ENCODE data around the gene CYP2C8. TPM values are rescaled to one million over a fixed set of nuclear protein-coding genes. Genes with fewer than 3 reads are reported as not detected.

CYP2C8 gene
- total and polyA plus RNA-seq, 12 donors, result 0.28 to 11.0 (median 2.7) TPM; not detected in 1

DNA sequence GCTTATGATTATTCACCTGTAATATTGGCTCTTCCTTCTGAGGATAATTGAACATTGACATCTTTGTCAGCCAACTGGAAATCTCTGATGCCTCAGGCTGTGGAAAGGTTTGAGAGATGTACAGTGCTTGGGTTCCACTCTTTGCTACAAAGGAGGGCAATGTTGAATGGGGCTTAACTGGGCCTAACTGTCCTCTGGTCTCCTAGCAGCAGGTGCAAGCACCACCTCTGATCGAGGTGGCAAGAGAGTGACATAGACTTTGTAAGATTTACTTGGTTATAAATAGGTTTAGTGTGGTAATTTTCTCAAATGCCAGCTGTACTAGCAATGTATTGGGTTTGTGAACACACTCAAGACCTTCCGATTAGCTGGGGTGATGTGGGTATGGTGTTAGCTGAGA is 21.1 kb downstream of the CYP2C8 start:
- no peak for DNase-seq
- no peaks in the 10 kb centered on the region for H3K27me3 ChIP-seq
- WGBS, 4 donors, result 77 to 95% (median 90%) methylated on average over 2 of the region's 2 CpGs
- H3K27ac ChIP-seq, result no peak overlapping the region
- no peaks in the 10 kb centered on the region for H3K9me3 ChIP-seq (replicated peaks in 1 of 3)
- no peaks in the 10 kb centered on the region for H3K36me3 ChIP-seq (replicated peaks in 1 of 2)
- intact Hi-C loops (cut with DNase I), result no loop called here
- TF ChIP-seq POLR2A (IDR thresholded peaks at IDR 0.05), result no peak
- TF ChIP-seq, protein P1, sequence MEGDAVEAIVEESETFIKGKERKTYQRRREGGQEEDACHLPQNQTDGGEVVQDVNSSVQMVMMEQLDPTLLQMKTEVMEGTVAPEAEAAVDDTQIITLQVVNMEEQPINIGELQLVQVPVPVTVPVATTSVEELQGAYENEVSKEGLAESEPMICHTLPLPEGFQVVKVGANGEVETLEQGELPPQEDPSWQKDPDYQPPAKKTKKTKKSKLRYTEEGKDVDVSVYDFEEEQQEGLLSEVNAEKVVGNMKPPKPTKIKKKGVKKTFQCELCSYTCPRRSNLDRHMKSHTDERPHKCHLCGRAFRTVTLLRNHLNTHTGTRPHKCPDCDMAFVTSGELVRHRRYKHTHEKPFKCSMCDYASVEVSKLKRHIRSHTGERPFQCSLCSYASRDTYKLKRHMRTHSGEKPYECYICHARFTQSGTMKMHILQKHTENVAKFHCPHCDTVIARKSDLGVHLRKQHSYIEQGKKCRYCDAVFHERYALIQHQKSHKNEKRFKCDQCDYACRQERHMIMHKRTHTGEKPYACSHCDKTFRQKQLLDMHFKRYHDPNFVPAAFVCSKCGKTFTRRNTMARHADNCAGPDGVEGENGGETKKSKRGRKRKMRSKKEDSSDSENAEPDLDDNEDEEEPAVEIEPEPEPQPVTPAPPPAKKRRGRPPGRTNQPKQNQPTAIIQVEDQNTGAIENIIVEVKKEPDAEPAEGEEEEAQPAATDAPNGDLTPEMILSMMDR (IDR thresholded peaks at IDR 0.05), result no peak
- H3K4me1 ChIP-seq (replicated peaks in 1 of 2), result no peaks in the 10 kb centered on the region
- no peak overlapping the region for H3K4me3 ChIP-seq

DNA sequence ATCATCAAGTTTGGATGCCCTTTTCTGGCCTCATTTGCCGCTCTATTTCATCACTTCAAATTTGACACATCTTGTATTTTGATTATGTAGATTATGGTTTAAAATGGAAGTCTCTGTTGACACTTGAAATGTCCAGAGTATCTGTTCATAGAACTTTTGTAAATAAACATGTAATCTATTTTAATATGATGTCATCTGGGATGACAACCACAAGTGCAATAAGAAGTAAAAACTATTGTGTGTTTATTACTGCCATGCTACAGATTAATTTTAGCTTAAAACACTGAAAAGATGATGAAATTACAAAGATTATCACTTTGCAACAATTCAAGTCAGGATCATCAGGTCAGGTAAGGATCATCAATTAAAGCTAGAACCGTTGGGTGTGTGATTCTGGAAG is 30.0 kb downstream of the CYP2C8 start:
- intact Hi-C loops (cut with DNase I), result no loop called here
- no peaks in the 10 kb centered on the region for H3K27me3 ChIP-seq
- no peaks in the 10 kb centered on the region for H3K36me3 ChIP-seq (replicated peaks in 1 of 2)
- 82 to 89% (median 86%) methylated on average over 2 of the region's 2 CpGs for WGBS, 4 donors
- TF ChIP-seq, protein P1 (IDR thresholded peaks at IDR 0.05), result no peak
- H3K9me3 ChIP-seq (replicated peaks in 1 of 3), result no peaks in the 10 kb centered on the region
- no peaks in the 10 kb centered on the region for H3K4me1 ChIP-seq (replicated peaks in 1 of 2)
- no peak for DNase-seq
- H3K27ac ChIP-seq, result no peak overlapping the region
- H3K4me3 ChIP-seq, result no peak overlapping the region

GRCh38 chr10:95035332-95036295 is 33.7 kb downstream of the CYP2C8 start:
- intact Hi-C loops (cut with DNase I), result no loop called here
- no peak overlapping the region for H3K27ac ChIP-seq
- H3K36me3 ChIP-seq (replicated peaks in 1 of 2), result no peaks in the 10 kb centered on the region
- H3K4me1 ChIP-seq (replicated peaks in 1 of 2), result no peaks in the 10 kb centered on the region
- WGBS, 4 donors, result 55 to 68% (median 62%) methylated on average over 4 of the region's 4 CpGs
- no peak overlapping the region for H3K4me3 ChIP-seq
- H3K9me3 ChIP-seq (replicated peaks in 1 of 3), result no peaks in the 10 kb centered on the region
- no peaks in the 10 kb centered on the region for H3K27me3 ChIP-seq
- TF ChIP-seq, protein P1 (IDR thresholded peaks at IDR 0.05), result no peak
- TF ChIP-seq POLR2A (IDR thresholded peaks at IDR 0.05), result no peak
- DNase-seq, result no peak

DNA sequence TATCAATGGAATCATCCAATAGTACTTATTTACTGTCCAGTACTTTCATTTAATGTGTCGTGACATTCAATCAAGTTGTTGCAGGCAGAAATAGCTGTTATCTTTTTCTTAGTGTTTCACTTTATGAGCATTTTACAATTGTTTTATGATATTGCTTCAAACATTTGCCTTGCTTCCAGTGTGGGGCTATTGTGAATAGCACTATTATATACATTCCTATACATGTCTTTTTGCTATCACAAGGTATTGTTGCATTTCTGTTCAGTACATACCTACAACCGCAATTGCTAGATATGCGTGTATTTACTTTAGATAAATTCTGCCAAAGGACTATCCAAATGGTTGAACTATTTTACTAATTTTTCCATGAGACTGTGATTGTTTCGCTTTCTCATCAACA is 34.9 kb downstream of the CYP2C8 start:
- intact Hi-C loops (cut with DNase I), result no loop called here
- 85 to 87% (median 85%) methylated on average over 4 of the region's 4 CpGs for WGBS, 4 donors

More for the DNA sequence above, 34.9 kb downstream of the CYP2C8 start:
- no peaks in the 10 kb centered on the region for H3K27me3 ChIP-seq
- no peak overlapping the region for H3K4me3 ChIP-seq
- H3K36me3 ChIP-seq (replicated peaks in 1 of 2), result no peaks in the 10 kb centered on the region
- TF ChIP-seq POLR2A (IDR thresholded peaks at IDR 0.05), result no peak
- TF ChIP-seq, protein P1 (IDR thresholded peaks at IDR 0.05), result no peak
- H3K27ac ChIP-seq, result no peak overlapping the region
- DNase-seq, result no peak
- H3K4me1 ChIP-seq (replicated peaks in 1 of 2), result no peaks in the 10 kb centered on the region
- no peaks in the 10 kb centered on the region for H3K9me3 ChIP-seq (replicated peaks in 1 of 3)
